NCI-H748 (cell line): ENCODE data around the gene ZBTB20.
A peak's percentile ranks its signal among the peaks of the same experiment; 100 is the strongest.

ENCODE experiments used
- DNase-seq: peaks from one replicate; lab custom pipeline; 2025; ENCODE audit not compliant: unreplicated experiment; lab: John Stamatoyannopoulos, UW

The ZBTB20 gene

GRCh38 chr3:114939920-114940319 is 207.2 kb downstream of the ZBTB20 start:
- no peak for DNase-seq

GRCh38 chr3:114933407-114933806 is 213.7 kb downstream of the ZBTB20 start:
- no peak for DNase-seq

- DNase-seq: no peak
These were observed 216.9 kb downstream of the ZBTB20 start for GRCh38 chr3:114929971-114930732.

- DNase-seq: no peak
These were observed 218.0 kb downstream of the ZBTB20 start for GRCh38 chr3:114928989-114929640.

- no peak for DNase-seq
These were observed 242.5 kb downstream of the ZBTB20 start for GRCh38 chr3:114904633-114905032.

- no peak for DNase-seq
These were observed 243.9 kb downstream of the ZBTB20 start for GRCh38 chr3:114903213-114903612.

GRCh38 chr3:114902691-114903101 is 244.4 kb downstream of the ZBTB20 start:
- DNase-seq: peak; percentile 68

GRCh38 chr3:114900908-114901307 is 246.2 kb downstream of the ZBTB20 start:
- DNase-seq: no peak

GRCh38 chr3:114899186-114899931 is 247.7 kb downstream of the ZBTB20 start:
- peak; percentile 94 for DNase-seq

- DNase-seq: no peak
These were observed 250.1 kb downstream of the ZBTB20 start for GRCh38 chr3:114896978-114897377.

- no peak for DNase-seq
These were observed 253.7 kb downstream of the ZBTB20 start for GRCh38 chr3:114893361-114893760.

GRCh38 chr3:114892880-114893279 is 254.2 kb downstream of the ZBTB20 start:
- DNase-seq: no peak

- peak; percentile 2 for DNase-seq
These were observed 254.8 kb downstream of the ZBTB20 start for GRCh38 chr3:114892131-114892879.

- no peak for DNase-seq
These were observed 259.3 kb downstream of the ZBTB20 start for GRCh38 chr3:114887806-114888205.

- no peak for DNase-seq
These were observed 260.2 kb downstream of the ZBTB20 start for GRCh38 chr3:114886905-114887304.

- DNase-seq: no peak
These were observed 262.7 kb downstream of the ZBTB20 start for GRCh38 chr3:114884213-114884923.

GRCh38 chr3:114880078-114880477 is 267.0 kb downstream of the ZBTB20 start:
- DNase-seq: peak; percentile 91

GRCh38 chr3:114879059-114880031 is 267.7 kb downstream of the ZBTB20 start:
- peak; percentile 89 for DNase-seq

- DNase-seq: no peak
These were observed 268.8 kb downstream of the ZBTB20 start for GRCh38 chr3:114878114-114878839.
